ENCODE measurements around the gene FHIT. TPM values are rescaled to one million over a fixed set of nuclear protein-coding genes. Genes with fewer than 3 reads are reported as not detected.

Gene FHIT
- total RNA-seq, 1 experiment from 2014 or later = 9.8 TPM

DNA sequence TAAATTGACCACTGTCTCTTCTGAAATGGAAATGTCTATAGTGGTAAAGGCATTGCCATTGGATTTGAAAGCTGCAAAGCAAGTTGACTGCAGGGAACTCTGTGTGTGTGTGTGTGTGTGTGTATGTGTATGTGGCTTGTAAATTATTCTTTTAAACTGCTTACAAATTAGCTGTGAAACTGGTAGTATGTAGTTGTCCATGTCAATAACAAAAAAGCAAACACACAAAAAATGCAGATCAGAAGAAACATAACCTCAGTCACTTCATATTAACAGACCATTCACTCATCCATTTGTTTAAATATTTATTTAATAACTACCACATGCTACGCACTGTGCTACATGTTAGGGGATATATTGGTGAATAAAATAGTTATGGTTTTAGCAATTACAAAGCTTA is 837.7 kb downstream of the FHIT start:
- no TSS peak for BruUV-seq (replicated peaks)
- Histone ChIP-seq H3K4me2 (no peak overlapping the region), H3K9me3 (ENCODE audit: insufficient read depth, low read depth) (no peaks in the 10 kb centered on the region), H3K27ac (no peak overlapping the region), H3K4me3 (no peak overlapping the region), H2AFZ (no peak overlapping the region), H3K27me3 (ENCODE audit: insufficient read depth, low read depth) (no peaks in the 10 kb centered on the region), H3F3A (ENCODE audit: insufficient read depth, low read depth) (no peaks in the 10 kb centered on the region), H3K79me2 (ENCODE audit: low read depth) (no peaks in the 10 kb centered on the region), H3K36me3 (ENCODE audit: low read depth) (no peaks in the 10 kb centered on the region), H3K4me1 (replicated peaks; ENCODE audit: insufficient read depth) (no peaks in the 10 kb centered on the region), H4K20me1 (ENCODE audit: insufficient read depth) (no peaks in the 10 kb centered on the region), H3K9me2 (ENCODE audit: insufficient read depth) (no peaks in the 10 kb centered on the region)
- POLR2A ChIA-PET (ENCODE audit: unreplicated experiment) = no interaction called here
- DNase-seq = no peak
- CTCF ChIA-PET = no interaction called here
- no peak for TF ChIP-seq EZH2 (IDR thresholded peaks at IDR 0.05; ENCODE audit: low read depth)
- TF ChIP-seq, protein P1, sequence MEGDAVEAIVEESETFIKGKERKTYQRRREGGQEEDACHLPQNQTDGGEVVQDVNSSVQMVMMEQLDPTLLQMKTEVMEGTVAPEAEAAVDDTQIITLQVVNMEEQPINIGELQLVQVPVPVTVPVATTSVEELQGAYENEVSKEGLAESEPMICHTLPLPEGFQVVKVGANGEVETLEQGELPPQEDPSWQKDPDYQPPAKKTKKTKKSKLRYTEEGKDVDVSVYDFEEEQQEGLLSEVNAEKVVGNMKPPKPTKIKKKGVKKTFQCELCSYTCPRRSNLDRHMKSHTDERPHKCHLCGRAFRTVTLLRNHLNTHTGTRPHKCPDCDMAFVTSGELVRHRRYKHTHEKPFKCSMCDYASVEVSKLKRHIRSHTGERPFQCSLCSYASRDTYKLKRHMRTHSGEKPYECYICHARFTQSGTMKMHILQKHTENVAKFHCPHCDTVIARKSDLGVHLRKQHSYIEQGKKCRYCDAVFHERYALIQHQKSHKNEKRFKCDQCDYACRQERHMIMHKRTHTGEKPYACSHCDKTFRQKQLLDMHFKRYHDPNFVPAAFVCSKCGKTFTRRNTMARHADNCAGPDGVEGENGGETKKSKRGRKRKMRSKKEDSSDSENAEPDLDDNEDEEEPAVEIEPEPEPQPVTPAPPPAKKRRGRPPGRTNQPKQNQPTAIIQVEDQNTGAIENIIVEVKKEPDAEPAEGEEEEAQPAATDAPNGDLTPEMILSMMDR (conservative IDR thresholded peaks at IDR 0.05) = no peak
- intact Hi-C loops (cut with micrococcal nuclease; ENCODE audit: unreplicated experiment) = no loop called here

DNA sequence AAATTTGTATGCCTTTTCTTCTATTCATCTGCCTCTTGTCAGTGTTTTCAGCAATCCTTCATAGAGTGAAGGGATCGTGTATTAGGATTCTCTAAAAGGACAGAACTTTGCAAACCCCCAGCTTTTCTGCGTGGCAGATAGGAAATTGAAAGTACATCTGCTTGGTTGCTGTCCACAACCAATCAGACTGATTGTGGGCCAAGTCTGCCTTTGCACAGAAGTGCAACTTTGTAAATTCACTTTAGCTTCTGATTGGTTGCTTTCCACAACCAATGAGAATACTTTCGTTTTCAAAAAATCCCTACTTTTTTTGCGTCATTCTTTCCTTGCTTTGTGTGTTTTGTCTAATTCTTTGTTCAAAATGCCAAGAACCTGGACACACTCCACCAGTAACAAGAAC is 847.4 kb downstream of the FHIT start:
- CTCF ChIA-PET = no interaction called here
- Histone ChIP-seq H3K79me2 (ENCODE audit: low read depth) (no peaks in the 10 kb centered on the region), H3F3A (ENCODE audit: insufficient read depth, low read depth) (no peaks in the 10 kb centered on the region), H3K9me2 (ENCODE audit: insufficient read depth) (no peaks in the 10 kb centered on the region), H3K27ac (no peak overlapping the region), H3K4me1 (replicated peaks; ENCODE audit: insufficient read depth) (no peaks in the 10 kb centered on the region), H3K36me3 (ENCODE audit: low read depth) (no peaks in the 10 kb centered on the region), H2AFZ (no peak overlapping the region), H3K4me3 (no peak overlapping the region), H3K9me3 (ENCODE audit: insufficient read depth, low read depth) (no peaks in the 10 kb centered on the region), H4K20me1 (ENCODE audit: insufficient read depth) (no peaks in the 10 kb centered on the region), H3K27me3 (ENCODE audit: insufficient read depth, low read depth) (no peaks in the 10 kb centered on the region), H3K4me2 (no peak overlapping the region)
- no peak for DNase-seq
- TF ChIP-seq, protein P1 (conservative IDR thresholded peaks at IDR 0.05) = no peak
- TF ChIP-seq EZH2 (IDR thresholded peaks at IDR 0.05; ENCODE audit: low read depth) = no peak
- POLR2A ChIA-PET (ENCODE audit: unreplicated experiment) = no interaction called here
- no TSS peak for BruUV-seq (replicated peaks)
- intact Hi-C loops (cut with micrococcal nuclease; ENCODE audit: unreplicated experiment) = no loop called here

GRCh38 chr3:60402931-60403330 is 848.3 kb downstream of the FHIT start:
- CTCF ChIA-PET = no interaction called here
- TF ChIP-seq, protein P1 (conservative IDR thresholded peaks at IDR 0.05) = no peak
- no peak for TF ChIP-seq EZH2 (IDR thresholded peaks at IDR 0.05; ENCODE audit: low read depth)
- Histone ChIP-seq H3K79me2 (ENCODE audit: low read depth) (no peaks in the 10 kb centered on the region), H4K20me1 (ENCODE audit: insufficient read depth) (no peaks in the 10 kb centered on the region), H3K9me3 (ENCODE audit: insufficient read depth, low read depth) (no peaks in the 10 kb centered on the region), H3K4me3 (no peak overlapping the region), H3K9me2 (ENCODE audit: insufficient read depth) (no peaks in the 10 kb centered on the region), H2AFZ (no peak overlapping the region), H3K27ac (no peak overlapping the region), H3K27me3 (ENCODE audit: insufficient read depth, low read depth) (no peaks in the 10 kb centered on the region), H3F3A (ENCODE audit: insufficient read depth, low read depth) (no peaks in the 10 kb centered on the region), H3K4me2 (no peak overlapping the region), H3K36me3 (ENCODE audit: low read depth) (no peaks in the 10 kb centered on the region), H3K4me1 (replicated peaks; ENCODE audit: insufficient read depth) (no peaks in the 10 kb centered on the region)
- DNase-seq = no peak
- intact Hi-C loops (cut with micrococcal nuclease; ENCODE audit: unreplicated experiment) = no loop called here
- BruUV-seq (replicated peaks) = no TSS peak
- POLR2A ChIA-PET (ENCODE audit: unreplicated experiment) = no interaction called here

Data from PC-9 (cell line).